ENCODE measurements around the gene EIF5AL1.
"Not testable (repeated sequence)": the region's sequence is repeated elsewhere in the genome, so short reads cannot be mapped to it uniquely, and the experiment has no call there.

The EIF5AL1 gene

GRCh38 chr10:79494871-79495705, 17.2 kb upstream of the EIF5AL1 start:
- peak overlapping the region in 2 of 3 experiments; percentile 53 to 73 for H3K27ac Mint-ChIP-seq
- H3K9me3 Mint-ChIP-seq: no peaks in the 10 kb centered on the region
- no peaks in the 10 kb centered on the region for H3K36me3 Mint-ChIP-seq (ENCODE audit: low read depth)
- H3K4me1 Mint-ChIP-seq: peaks cover 64% of the 10 kb centered on the region
- no peaks in the 10 kb centered on the region for H3K27me3 Mint-ChIP-seq (ENCODE audit: low read depth)
- no peak overlapping the region for H3K4me3 Mint-ChIP-seq
- TF ChIP-seq, protein P1, sequence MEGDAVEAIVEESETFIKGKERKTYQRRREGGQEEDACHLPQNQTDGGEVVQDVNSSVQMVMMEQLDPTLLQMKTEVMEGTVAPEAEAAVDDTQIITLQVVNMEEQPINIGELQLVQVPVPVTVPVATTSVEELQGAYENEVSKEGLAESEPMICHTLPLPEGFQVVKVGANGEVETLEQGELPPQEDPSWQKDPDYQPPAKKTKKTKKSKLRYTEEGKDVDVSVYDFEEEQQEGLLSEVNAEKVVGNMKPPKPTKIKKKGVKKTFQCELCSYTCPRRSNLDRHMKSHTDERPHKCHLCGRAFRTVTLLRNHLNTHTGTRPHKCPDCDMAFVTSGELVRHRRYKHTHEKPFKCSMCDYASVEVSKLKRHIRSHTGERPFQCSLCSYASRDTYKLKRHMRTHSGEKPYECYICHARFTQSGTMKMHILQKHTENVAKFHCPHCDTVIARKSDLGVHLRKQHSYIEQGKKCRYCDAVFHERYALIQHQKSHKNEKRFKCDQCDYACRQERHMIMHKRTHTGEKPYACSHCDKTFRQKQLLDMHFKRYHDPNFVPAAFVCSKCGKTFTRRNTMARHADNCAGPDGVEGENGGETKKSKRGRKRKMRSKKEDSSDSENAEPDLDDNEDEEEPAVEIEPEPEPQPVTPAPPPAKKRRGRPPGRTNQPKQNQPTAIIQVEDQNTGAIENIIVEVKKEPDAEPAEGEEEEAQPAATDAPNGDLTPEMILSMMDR (IDR thresholded peaks at IDR 0.05; ENCODE audit: unreplicated experiment in 3 of 3): no peak

GRCh38 chr10:79495791-79496190, 16.5 kb upstream of the EIF5AL1 start:
- Mint-ChIP-seq H3K27ac (peak overlapping the region; percentile 14 to 53 (median 28)), H3K9me3 (no peaks in the 10 kb centered on the region), H3K27me3 (ENCODE audit: low read depth) (no peaks in the 10 kb centered on the region), H3K4me3 (no peak overlapping the region), H3K4me1 (peaks cover 57% of the 10 kb centered on the region), H3K36me3 (ENCODE audit: low read depth) (no peaks in the 10 kb centered on the region)
- TF ChIP-seq, protein P1 (IDR thresholded peaks at IDR 0.05; ENCODE audit: unreplicated experiment in 3 of 3): no peak

DNA sequence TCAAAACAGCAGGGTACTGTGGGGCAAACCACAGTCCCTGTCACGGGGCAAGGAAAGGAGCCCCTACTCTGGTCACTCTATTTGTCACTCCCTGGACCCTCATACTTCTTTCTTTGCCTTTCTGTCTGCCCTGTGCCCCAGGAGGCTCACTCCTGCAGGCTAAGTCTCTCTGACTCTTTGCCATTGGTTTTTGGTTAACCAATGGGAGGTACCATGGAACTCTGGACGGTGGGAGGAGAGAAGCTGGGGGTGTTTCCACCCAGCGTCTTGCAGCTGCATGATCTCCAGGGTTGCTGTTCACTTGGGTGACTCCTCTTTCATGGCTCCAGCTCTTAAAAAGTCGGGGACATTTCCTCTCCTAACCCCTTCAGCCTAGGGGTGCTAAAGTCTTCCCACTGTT, 15.4 kb upstream of the EIF5AL1 start:
- TF ChIP-seq, protein P1 (IDR thresholded peaks at IDR 0.05; ENCODE audit: unreplicated experiment in 3 of 3): no peak
- peaks cover 54% of the 10 kb centered on the region for H3K4me1 Mint-ChIP-seq
- H3K9me3 Mint-ChIP-seq: no peaks in the 10 kb centered on the region
- no peaks in the 10 kb centered on the region for H3K27me3 Mint-ChIP-seq (ENCODE audit: low read depth)
- no peaks in the 10 kb centered on the region for H3K36me3 Mint-ChIP-seq (ENCODE audit: low read depth)
- H3K4me3 Mint-ChIP-seq: no peak overlapping the region
- H3K27ac Mint-ChIP-seq: peak overlapping the region in 1 of 3 experiments; percentile 16

DNA sequence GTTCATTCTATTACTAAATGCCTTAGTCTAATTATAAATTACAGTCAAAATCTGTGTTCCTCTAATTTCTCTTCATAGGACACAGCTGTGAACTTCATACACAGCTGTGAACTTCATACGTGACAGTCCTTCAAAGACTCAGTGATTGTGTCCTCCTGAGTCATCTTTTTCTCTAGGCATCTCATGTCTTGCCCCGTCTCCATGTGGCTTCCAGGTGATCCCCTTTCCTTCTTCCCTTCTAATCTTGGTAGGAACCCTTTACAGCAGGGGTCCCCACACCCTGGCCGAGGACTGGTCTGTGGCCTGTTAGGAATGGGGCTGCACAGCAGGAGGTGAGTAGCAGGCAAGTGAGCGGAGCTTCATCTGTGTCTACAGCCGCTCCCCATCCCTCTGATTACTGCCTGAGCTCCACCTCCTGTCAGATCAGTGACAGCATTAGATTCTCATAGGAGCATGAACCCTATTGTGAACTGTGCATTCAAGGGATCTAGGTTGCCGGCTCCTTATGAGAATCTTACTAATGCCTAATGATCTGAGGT, 14.0 kb upstream of the EIF5AL1 start:
- H3K4me1 Mint-ChIP-seq: peaks cover 51% of the 10 kb centered on the region
- no peaks in the 10 kb centered on the region for H3K9me3 Mint-ChIP-seq
- peaks cover 7% of the 10 kb centered on the region for H3K27me3 Mint-ChIP-seq (ENCODE audit: low read depth)
- H3K4me3 Mint-ChIP-seq: no peak overlapping the region
- no peaks in the 10 kb centered on the region for H3K36me3 Mint-ChIP-seq (ENCODE audit: low read depth)
- TF ChIP-seq, protein P1 (IDR thresholded peaks at IDR 0.05; ENCODE audit: unreplicated experiment in 3 of 3): no peak
- H3K27ac Mint-ChIP-seq: peak overlapping the region in 2 of 3 experiments; percentile 14 to 30

DNA sequence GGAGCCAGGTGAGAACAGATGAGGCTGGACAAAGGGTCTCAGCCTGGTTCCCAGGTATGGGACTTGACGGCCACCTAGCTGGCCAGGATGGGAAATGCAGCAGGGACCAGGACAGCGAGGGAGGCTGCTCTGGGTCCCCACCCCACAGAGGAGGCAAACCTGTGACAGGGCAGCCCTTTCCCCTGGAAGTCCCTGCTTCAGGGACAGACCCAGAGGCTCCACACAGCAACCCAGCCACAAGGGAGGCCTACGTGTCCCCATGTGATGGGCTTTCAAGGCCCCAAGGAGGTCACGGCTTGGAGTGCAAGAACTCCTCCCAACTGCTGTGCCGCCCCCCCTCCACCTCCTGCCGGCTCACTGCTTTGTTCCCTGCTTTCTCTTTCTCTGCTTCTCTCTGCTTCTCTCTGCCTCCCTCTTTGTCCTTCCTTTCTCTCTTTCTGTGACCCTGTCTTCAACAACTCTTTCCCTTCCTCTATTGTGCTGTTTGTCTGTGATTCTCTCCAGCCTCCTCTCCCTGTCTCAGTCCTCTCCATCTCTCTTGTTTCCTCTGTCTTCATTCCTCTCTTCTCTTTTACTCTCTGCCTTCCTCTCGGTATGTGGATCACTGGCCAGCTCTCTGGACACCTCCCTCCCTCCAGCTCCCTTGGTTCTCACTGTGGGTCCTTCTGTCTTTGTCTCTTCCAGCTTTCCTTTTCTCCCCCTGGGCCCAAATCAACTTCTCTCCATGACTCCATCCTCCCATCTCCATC, 9.6 kb upstream of the EIF5AL1 start:
- H3K4me3 Mint-ChIP-seq: no peak overlapping the region
- H3K4me1 Mint-ChIP-seq: peaks cover 32% of the 10 kb centered on the region
- H3K27me3 Mint-ChIP-seq (ENCODE audit: low read depth): peaks cover 26% of the 10 kb centered on the region
- H3K36me3 Mint-ChIP-seq (ENCODE audit: low read depth): no peaks in the 10 kb centered on the region
- no peaks in the 10 kb centered on the region for H3K9me3 Mint-ChIP-seq
- H3K27ac Mint-ChIP-seq: peak overlapping the region in 2 of 3 experiments; percentile 21 to 64
- TF ChIP-seq, protein P1 (IDR thresholded peaks at IDR 0.05; ENCODE audit: unreplicated experiment in 3 of 3): peak; percentile 53 to 59 (median 56)

GRCh38 chr10:79503787-79504186, 8.5 kb upstream of the EIF5AL1 start:
- Mint-ChIP-seq H3K27me3 (ENCODE audit: low read depth) (peaks cover 28% of the 10 kb centered on the region), H3K4me1 (peaks cover 28% of the 10 kb centered on the region)
- not testable (repeated sequence) for H3K27ac Mint-ChIP-seq; H3K36me3 Mint-ChIP-seq (ENCODE audit: low read depth); H3K9me3 Mint-ChIP-seq; H3K4me3 Mint-ChIP-seq

DNA sequence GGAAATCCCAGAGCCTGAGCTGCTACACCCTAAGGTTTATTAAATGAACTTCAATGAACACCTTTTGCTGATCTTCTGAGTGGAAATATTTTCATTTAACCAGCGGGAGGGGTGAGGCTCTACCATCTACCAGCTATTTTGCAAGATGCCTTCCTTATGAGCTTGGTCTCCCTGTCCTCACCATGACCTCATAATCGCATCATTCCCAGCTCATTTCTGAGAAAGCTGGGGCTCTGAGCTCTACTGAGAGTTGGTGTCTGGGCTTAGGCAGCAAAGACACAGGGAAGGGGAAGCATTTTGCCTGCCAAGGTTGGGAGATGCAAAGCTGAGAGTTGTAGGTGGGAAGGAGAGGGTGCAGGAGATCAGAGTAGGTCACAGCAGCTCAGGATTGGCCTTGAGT, 7.8 kb upstream of the EIF5AL1 start:
- not testable (repeated sequence) for H3K4me3 Mint-ChIP-seq; H3K36me3 Mint-ChIP-seq (ENCODE audit: low read depth); H3K9me3 Mint-ChIP-seq; H3K27ac Mint-ChIP-seq
- Mint-ChIP-seq H3K4me1 (peaks cover 28% of the 10 kb centered on the region), H3K27me3 (ENCODE audit: low read depth) (peaks cover 28% of the 10 kb centered on the region)

DNA sequence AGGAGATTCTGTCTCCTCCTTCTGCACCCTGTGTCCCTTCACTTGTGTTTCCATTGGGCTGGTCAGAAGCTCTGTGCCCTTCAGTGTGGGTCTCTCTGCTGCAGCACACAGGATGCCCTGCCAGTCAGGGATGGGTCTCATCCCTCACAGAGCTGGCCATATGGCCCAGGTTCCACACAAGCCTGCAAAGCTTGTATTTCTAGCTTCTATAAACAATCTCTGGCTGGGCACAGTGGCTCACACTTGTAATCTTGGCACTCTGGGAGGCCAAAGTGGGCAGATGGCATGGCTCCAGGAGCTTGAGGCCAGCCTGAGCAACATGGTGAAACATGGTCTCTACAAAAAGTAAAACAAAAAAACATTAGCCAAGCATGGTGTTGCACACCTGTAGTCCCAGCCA, 7.0 kb upstream of the EIF5AL1 start:
- Mint-ChIP-seq H3K4me1 (peaks cover 28% of the 10 kb centered on the region), H3K27me3 (ENCODE audit: low read depth) (peaks cover 28% of the 10 kb centered on the region)
- H3K36me3 Mint-ChIP-seq (ENCODE audit: low read depth); H3K4me3 Mint-ChIP-seq; H3K9me3 Mint-ChIP-seq; H3K27ac Mint-ChIP-seq: not testable (repeated sequence)
